Gastrocnemius medialis (tissue), 4 donors: ENCODE measurements around the gene CCR4. TPM values are rescaled to one million over a fixed set of nuclear protein-coding genes. Genes with fewer than 3 reads are reported as not detected.

ENCODE experiments used
- ATAC-seq, 2 donors: fragments of 150-250 bp; one replicate each; pipeline ENCODE4 v1.9.1; 2016
- DNase-seq, 2 donors: peaks; one replicate each; pipeline ENCODE4 v3.0.0-alpha.2; 2019
- H3K27ac ChIP-seq, 4 donors: fragments of 200-600 bp; sonication (generic); 1 replicate in 1 of 4; 2 replicates in 3 of 4; pipeline ENCODE4 v1.5.1; 2016 to 2018; ENCODE audit warnings: mild to moderate bottlenecking in 2 of 4, moderate library complexity in 1 of 4
- H3K27me3 ChIP-seq, 3 donors: fragments of 200-600 bp; sonication (generic) in 2 of 3; 1 replicate in 1 of 3; 2 replicates in 2 of 3; pipeline versions ENCODE4 v1.5.1 to v1.6.0; 2016 to 2019; ENCODE audit warnings: mild to moderate bottlenecking in 1 of 3, moderate library complexity in 1 of 3
- H3K36me3 ChIP-seq, 2 donors: fragments of 200-600 bp; sonication (generic) in 1 of 2; one replicate each; pipeline ENCODE4 v1.5.1; 2017 to 2018
- H3K4me1 ChIP-seq, 2 donors: fragments of 200-600 bp; sonication (generic) in 1 of 2; one replicate each; pipeline ENCODE4 v1.5.1; 2016 to 2017; ENCODE audit warnings: mild to moderate bottlenecking in 2 of 2
- H3K4me3 ChIP-seq, 4 donors: fragments of 200-600 bp; sonication (generic) in 3 of 4; 1 replicate in 1 of 4; 2 replicates in 3 of 4; pipeline ENCODE4 v1.5.1; 2016 to 2019; ENCODE audit warnings: mild to moderate bottlenecking in 2 of 4
- H3K9me3 ChIP-seq, 3 donors: fragments of 200-600 bp; sonication (generic) in 2 of 3; 1 replicate in 1 of 3; 2 replicates in 2 of 3; pipeline ENCODE4 v1.5.1; 2016 to 2019
- CTCF ChIP-seq, 5 experiments: fragments of 450-650 bp in 3 of 5; fragments of 200-600 bp in 2 of 5; sonication (generic) in 2 of 5; IDR thresholded peaks in 4 of 5; conservative IDR thresholded peaks in 1 of 5; 1 replicate in 4 of 5; 2 replicates in 1 of 5; pipeline ENCODE4 v1.5.1; 2016 to 2019; ENCODE audit warnings: antibody characterized with exemption in 5 of 5, mild to moderate bottlenecking in 3 of 5, moderate library complexity in 3 of 5
- POLR2A ChIP-seq, 2 donors: fragments of 450-650 bp; IDR thresholded peaks; one replicate each; pipeline ENCODE4 v1.6.1; 2017; ENCODE audit warnings: antibody characterized with exemption in 2 of 2, mild to moderate bottlenecking in 2 of 2, moderate library complexity in 2 of 2
- in situ Hi-C, 4 donors: fragments of 200-750 bp; cut with MboI; loops; one replicate each; pipeline versions ENCODE4 v1.15.0 to v1.8.0; 2017; ENCODE audit warnings: low sequenced_read_pairs in 4 of 4
- intact Hi-C: fragments of 100-400 bp; cut with DNase I; formaldehyde crosslinking; loops from one replicate; pipeline ENCODE4 v1.15.1; 2023; ENCODE audit warnings: low total_unique reads
- total RNA-seq, 4 donors: library from RNA; depleted of rRNA; stranded (reverse); fragments of >200 nt; gene quantifications; one replicate each; pipeline versions ENCODE4 v1.1.0 to v1.2.3, GENCODE V29; 2016

CCR4 gene
- total RNA-seq, 4 donors from 2014 or later = 0.07 TPM; not detected in 3

GRCh38 chr3:33000691-33001385, 49.4 kb downstream of the CCR4 start:
- no peaks in the 10 kb centered on the region for H3K27me3 ChIP-seq
- in situ Hi-C loops = no loop called here
- H3K4me3 ChIP-seq = no peak overlapping the region
- intact Hi-C loops = no loop called here
- ATAC-seq = no peak
- H3K36me3 ChIP-seq = peaks cover 0 to 10% of the 10 kb centered on the region in 2 donors
- DNase-seq = no peak
- TF ChIP-seq POLR2A (IDR thresholded peaks at IDR 0.05) (no peak), CTCF (IDR thresholded peaks at IDR 0.05 in 4 of 5, conservative IDR thresholded peaks at IDR 0.05 in 1 of 5) (no peak)
- no peaks in the 10 kb centered on the region for H3K4me1 ChIP-seq
- H3K9me3 ChIP-seq = no peaks in the 10 kb centered on the region
- no peak overlapping the region for H3K27ac ChIP-seq

GRCh38 chr3:33001889-33002288, 50.4 kb downstream of the CCR4 start:
- H3K4me3 ChIP-seq = no peak overlapping the region
- H3K27me3 ChIP-seq = no peaks in the 10 kb centered on the region
- in situ Hi-C loops = no loop called here
- intact Hi-C loops = no loop called here
- no peaks in the 10 kb centered on the region for H3K4me1 ChIP-seq
- H3K27ac ChIP-seq = no peak overlapping the region
- no peak for ATAC-seq
- no peak for DNase-seq
- H3K9me3 ChIP-seq = no peaks in the 10 kb centered on the region
- TF ChIP-seq CTCF (IDR thresholded peaks at IDR 0.05 in 4 of 5, conservative IDR thresholded peaks at IDR 0.05 in 1 of 5) (no peak), POLR2A (IDR thresholded peaks at IDR 0.05) (no peak)
- peaks cover 0 to 8% of the 10 kb centered on the region in 2 donors for H3K36me3 ChIP-seq

GRCh38 chr3:33003308-33003707, 51.9 kb downstream of the CCR4 start:
- no peaks in the 10 kb centered on the region for H3K27me3 ChIP-seq
- H3K9me3 ChIP-seq = no peaks in the 10 kb centered on the region
- no peak overlapping the region for H3K27ac ChIP-seq
- peaks cover 0 to 21% of the 10 kb centered on the region in 2 donors for H3K36me3 ChIP-seq
- intact Hi-C loops (no loop called here), in situ Hi-C loops (no loop called here)
- DNase-seq (no peak), ATAC-seq (no peak)
- no peak for TF ChIP-seq POLR2A (IDR thresholded peaks at IDR 0.05)
- no peak for TF ChIP-seq CTCF (IDR thresholded peaks at IDR 0.05 in 4 of 5, conservative IDR thresholded peaks at IDR 0.05 in 1 of 5)
- no peak overlapping the region for H3K4me3 ChIP-seq
- H3K4me1 ChIP-seq = no peaks in the 10 kb centered on the region

GRCh38 chr3:33004205-33004604, 52.8 kb downstream of the CCR4 start:
- in situ Hi-C loops (no loop called here), intact Hi-C loops (no loop called here)
- ATAC-seq = no peak
- no peaks in the 10 kb centered on the region for H3K4me1 ChIP-seq
- TF ChIP-seq POLR2A (IDR thresholded peaks at IDR 0.05) (no peak), CTCF (IDR thresholded peaks at IDR 0.05 in 4 of 5, conservative IDR thresholded peaks at IDR 0.05 in 1 of 5) (no peak)
- H3K36me3 ChIP-seq = peaks cover 0 to 23% of the 10 kb centered on the region in 2 donors
- H3K27me3 ChIP-seq = no peaks in the 10 kb centered on the region
- H3K4me3 ChIP-seq = no peak overlapping the region
- no peak overlapping the region for H3K27ac ChIP-seq
- DNase-seq = no peak
- no peaks in the 10 kb centered on the region for H3K9me3 ChIP-seq

- DNase-seq = no peak
- in situ Hi-C loops (no loop called here), intact Hi-C loops (no loop called here)
- TF ChIP-seq CTCF (IDR thresholded peaks at IDR 0.05 in 4 of 5, conservative IDR thresholded peaks at IDR 0.05 in 1 of 5) (no peak), POLR2A (IDR thresholded peaks at IDR 0.05) (no peak)
- ATAC-seq = no peak
- no peaks in the 10 kb centered on the region for H3K4me1 ChIP-seq
- H3K27me3 ChIP-seq = no peaks in the 10 kb centered on the region
- H3K4me3 ChIP-seq = no peak overlapping the region
- no peaks in the 10 kb centered on the region for H3K9me3 ChIP-seq
- no peak overlapping the region for H3K27ac ChIP-seq
- H3K36me3 ChIP-seq = peaks cover 0 to 27% of the 10 kb centered on the region in 2 donors
Observed at GRCh38 chr3:33004961-33005360, 53.5 kb downstream of the CCR4 start.
